ENCODE data around the gene BPIFA1. TPM values are rescaled to one million over a fixed set of nuclear protein-coding genes. Genes with fewer than 3 reads are reported as not detected.

Gene BPIFA1
- total and polyA plus RNA-seq, 11 donors: not detected

- no peaks in the 10 kb centered on the region for H3K9me3 ChIP-seq
- 60 to 61% (median 61%) methylated on average over 8 of the region's 8 CpGs for WGBS, 4 donors
- no peaks in the 10 kb centered on the region for H3K4me1 ChIP-seq
- H3K4me3 ChIP-seq: no peak overlapping the region
- peaks cover 0 to 38% (median 4%) of the 10 kb centered on the region in 9 donors for H3K27me3 ChIP-seq
- no peak for ATAC-seq
- no peak overlapping the region for H3K27ac ChIP-seq
- DNase-seq: no peak
- no peaks in the 10 kb centered on the region for H3K36me3 ChIP-seq
- no peak for TF ChIP-seq POLR2A (IDR thresholded peaks at IDR 0.05)
- no peak for TF ChIP-seq CTCF (IDR thresholded peaks at IDR 0.05)
- intact Hi-C loops (cut with DNase I): no loop called here
Observed at GRCh38 chr20:33192912-33193501, 42.8 kb upstream of the BPIFA1 start.

- Histone ChIP-seq H3K4me3 (no peak overlapping the region), H3K9me3 (no peaks in the 10 kb centered on the region), H3K27me3 (peaks cover 0 to 21% (median 0%) of the 10 kb centered on the region in 9 donors), H3K27ac (no peak overlapping the region), H3K36me3 (no peaks in the 10 kb centered on the region), H3K4me1 (no peaks in the 10 kb centered on the region)
- WGBS, 4 donors: 75 to 79% (median 77%) methylated on average over 3 of the region's 3 CpGs
- TF ChIP-seq CTCF (IDR thresholded peaks at IDR 0.05) (no peak), POLR2A (IDR thresholded peaks at IDR 0.05) (no peak)
- intact Hi-C loops (cut with DNase I): no loop called here
- DNase-seq (no peak), ATAC-seq (no peak)
Observed at GRCh38 chr20:33199026-33199425, 36.8 kb upstream of the BPIFA1 start.

GRCh38 chr20:33202451-33202850 lies 33.3 kb upstream of the BPIFA1 start:
- no peaks in the 10 kb centered on the region for H3K4me1 ChIP-seq

GRCh38 chr20:33203444-33203843 lies 32.4 kb upstream of the BPIFA1 start:
- Histone ChIP-seq H3K27me3 (peaks cover 0 to 11% (median 0%) of the 10 kb centered on the region in 9 donors), H3K36me3 (no peaks in the 10 kb centered on the region), H3K27ac (no peak overlapping the region), H3K9me3 (no peaks in the 10 kb centered on the region), H3K4me3 (no peak overlapping the region), H3K4me1 (no peaks in the 10 kb centered on the region)
- ATAC-seq (no peak), DNase-seq (no peak)
- no peak for TF ChIP-seq POLR2A (IDR thresholded peaks at IDR 0.05)
- TF ChIP-seq CTCF (IDR thresholded peaks at IDR 0.05): no peak
- WGBS, 4 donors: 80 to 85% (median 84%) methylated on average over 3 of the region's 3 CpGs
- intact Hi-C loops (cut with DNase I): no loop called here

More at GRCh38 chr20:33202451-33202850, 33.3 kb upstream of the BPIFA1 start:
- DNase-seq (no peak), ATAC-seq (no peak)
- no peak for TF ChIP-seq POLR2A (IDR thresholded peaks at IDR 0.05)
- no peaks in the 10 kb centered on the region for H3K36me3 ChIP-seq
- H3K27ac ChIP-seq: no peak overlapping the region
- peaks cover 0 to 13% (median 0%) of the 10 kb centered on the region in 9 donors for H3K27me3 ChIP-seq
- intact Hi-C loops (cut with DNase I): no loop called here
- no peak overlapping the region for H3K4me3 ChIP-seq
- no peaks in the 10 kb centered on the region for H3K9me3 ChIP-seq
- 45 to 53% (median 52%) methylated on average over 4 of the region's 4 CpGs for WGBS, 4 donors

- Histone ChIP-seq H3K27ac (no peak overlapping the region), H3K4me1 (no peaks in the 10 kb centered on the region), H3K36me3 (no peaks in the 10 kb centered on the region), H3K9me3 (no peaks in the 10 kb centered on the region), H3K4me3 (no peak overlapping the region), H3K27me3 (peaks cover 0 to 30% (median 2%) of the 10 kb centered on the region in 9 donors)
- 6 to 7% (median 6%) methylated on average over 13 of the region's 13 CpGs for WGBS, 4 donors
- ATAC-seq: peak in 3 of 4 donors; percentile 56 to 74 (median 70)
- peak; percentile 58 to 70 (median 64) for DNase-seq
- TF ChIP-seq CTCF (IDR thresholded peaks at IDR 0.05) (no peak), POLR2A (IDR thresholded peaks at IDR 0.05) (no peak)
- intact Hi-C loops (cut with DNase I): no loop called here
Observed at GRCh38 chr20:33209789-33210188, 26.0 kb upstream of the BPIFA1 start.

Data from heart left ventricle (tissue), 16 donors.